ENCODE measurements around the gene FADS1.

The FADS1 gene

DNA sequence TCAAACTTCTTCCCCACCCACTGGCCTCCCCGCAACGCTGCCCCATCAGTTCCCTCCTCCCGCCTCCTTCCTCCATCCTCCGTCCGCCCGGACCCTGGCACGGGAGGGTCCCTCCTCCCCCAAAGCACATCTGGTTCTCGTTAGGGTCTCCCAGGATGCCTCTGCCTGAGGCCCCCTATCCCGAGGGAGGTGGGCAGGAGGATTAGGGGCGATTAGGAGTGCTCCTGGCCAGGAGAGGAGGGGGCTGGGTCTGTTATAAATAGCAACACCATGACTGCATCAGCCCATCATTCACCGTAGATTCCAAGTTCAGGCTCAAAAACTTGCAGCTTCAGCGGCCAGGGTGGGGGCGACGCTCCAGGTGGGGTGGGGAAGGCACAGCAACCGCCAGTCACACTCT, 54.0 kb downstream of the FADS1 start:
- H3K9me3 ChIP-seq (ENCODE audit: control insufficient read depth, insufficient read depth, low read length) = no peaks in the 10 kb centered on the region
- no peaks in the 10 kb centered on the region for H4K20me1 ChIP-seq (ENCODE audit: control insufficient read depth, insufficient read depth, low read depth, low read length)
- no peaks in the 10 kb centered on the region for H3K9me2 ChIP-seq (replicated peaks; ENCODE audit: control insufficient read depth, low read length)
- H3K79me2 ChIP-seq (ENCODE audit: control insufficient read depth, low read length) = no peaks in the 10 kb centered on the region
- TF ChIP-seq, protein P1, sequence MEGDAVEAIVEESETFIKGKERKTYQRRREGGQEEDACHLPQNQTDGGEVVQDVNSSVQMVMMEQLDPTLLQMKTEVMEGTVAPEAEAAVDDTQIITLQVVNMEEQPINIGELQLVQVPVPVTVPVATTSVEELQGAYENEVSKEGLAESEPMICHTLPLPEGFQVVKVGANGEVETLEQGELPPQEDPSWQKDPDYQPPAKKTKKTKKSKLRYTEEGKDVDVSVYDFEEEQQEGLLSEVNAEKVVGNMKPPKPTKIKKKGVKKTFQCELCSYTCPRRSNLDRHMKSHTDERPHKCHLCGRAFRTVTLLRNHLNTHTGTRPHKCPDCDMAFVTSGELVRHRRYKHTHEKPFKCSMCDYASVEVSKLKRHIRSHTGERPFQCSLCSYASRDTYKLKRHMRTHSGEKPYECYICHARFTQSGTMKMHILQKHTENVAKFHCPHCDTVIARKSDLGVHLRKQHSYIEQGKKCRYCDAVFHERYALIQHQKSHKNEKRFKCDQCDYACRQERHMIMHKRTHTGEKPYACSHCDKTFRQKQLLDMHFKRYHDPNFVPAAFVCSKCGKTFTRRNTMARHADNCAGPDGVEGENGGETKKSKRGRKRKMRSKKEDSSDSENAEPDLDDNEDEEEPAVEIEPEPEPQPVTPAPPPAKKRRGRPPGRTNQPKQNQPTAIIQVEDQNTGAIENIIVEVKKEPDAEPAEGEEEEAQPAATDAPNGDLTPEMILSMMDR (IDR thresholded peaks at IDR 0.05; ENCODE audit: low read depth, low read length, poor library complexity, severe bottlenecking) = no peak
- TF ChIP-seq EZH2phosphoT487 (IDR thresholded peaks at IDR 0.05; ENCODE audit: borderline replicate concordance, low read length) = no peak
- no peak overlapping the region for H3K4me3 ChIP-seq (ENCODE audit: low read length)
- no peak overlapping the region for H3K4me2 ChIP-seq (ENCODE audit: low read length)
- no peaks in the 10 kb centered on the region for H3K36me3 ChIP-seq (ENCODE audit: control insufficient read depth, low read length)
- no peaks in the 10 kb centered on the region for H3K27me3 ChIP-seq (ENCODE audit: control insufficient read depth, low read length)
- H3K27ac ChIP-seq (ENCODE audit: low read depth, low read length) = no peak overlapping the region
- H3K4me1 ChIP-seq (ENCODE audit: control insufficient read depth, low read length) = no peaks in the 10 kb centered on the region
- no peaks in the 10 kb centered on the region for H3F3A ChIP-seq (ENCODE audit: control insufficient read depth, insufficient read depth)

DNA sequence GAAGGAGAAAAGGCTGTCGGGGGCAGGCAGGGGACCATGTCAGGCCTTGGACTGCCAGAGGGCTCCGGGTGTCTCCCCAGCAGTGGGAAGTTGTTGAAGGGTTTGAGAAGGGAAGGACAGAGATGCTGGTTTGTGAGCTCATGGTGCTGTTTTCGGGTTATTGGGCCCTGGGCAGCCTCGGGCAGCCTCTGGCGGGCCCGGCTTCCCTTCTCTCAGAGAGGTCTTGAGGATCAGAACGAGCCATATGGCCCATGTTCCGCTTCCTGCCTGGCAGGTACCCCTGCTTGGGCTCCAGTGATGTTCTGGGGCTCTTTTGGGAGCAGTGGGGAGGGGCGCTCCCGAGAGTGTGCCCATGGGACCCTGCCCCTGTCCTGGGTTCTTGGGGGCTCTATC, 54.6 kb downstream of the FADS1 start:
- Histone ChIP-seq H4K20me1 (ENCODE audit: control insufficient read depth, insufficient read depth, low read depth, low read length) (no peaks in the 10 kb centered on the region), H3K4me2 (ENCODE audit: low read length) (no peak overlapping the region), H3K9me2 (replicated peaks; ENCODE audit: control insufficient read depth, low read length) (no peaks in the 10 kb centered on the region), H3K79me2 (ENCODE audit: control insufficient read depth, low read length) (no peaks in the 10 kb centered on the region), H3K9me3 (ENCODE audit: control insufficient read depth, insufficient read depth, low read length) (no peaks in the 10 kb centered on the region), H3K36me3 (ENCODE audit: control insufficient read depth, low read length) (no peaks in the 10 kb centered on the region), H3K4me1 (ENCODE audit: control insufficient read depth, low read length) (no peaks in the 10 kb centered on the region), H3K27ac (ENCODE audit: low read depth, low read length) (no peak overlapping the region), H3F3A (ENCODE audit: control insufficient read depth, insufficient read depth) (no peaks in the 10 kb centered on the region), H3K27me3 (ENCODE audit: control insufficient read depth, low read length) (no peaks in the 10 kb centered on the region), H3K4me3 (ENCODE audit: low read length) (no peak overlapping the region)
- no peak for TF ChIP-seq EZH2phosphoT487 (IDR thresholded peaks at IDR 0.05; ENCODE audit: borderline replicate concordance, low read length)
- TF ChIP-seq, protein P1 (IDR thresholded peaks at IDR 0.05; ENCODE audit: low read depth, low read length, poor library complexity, severe bottlenecking) = no peak

DNA sequence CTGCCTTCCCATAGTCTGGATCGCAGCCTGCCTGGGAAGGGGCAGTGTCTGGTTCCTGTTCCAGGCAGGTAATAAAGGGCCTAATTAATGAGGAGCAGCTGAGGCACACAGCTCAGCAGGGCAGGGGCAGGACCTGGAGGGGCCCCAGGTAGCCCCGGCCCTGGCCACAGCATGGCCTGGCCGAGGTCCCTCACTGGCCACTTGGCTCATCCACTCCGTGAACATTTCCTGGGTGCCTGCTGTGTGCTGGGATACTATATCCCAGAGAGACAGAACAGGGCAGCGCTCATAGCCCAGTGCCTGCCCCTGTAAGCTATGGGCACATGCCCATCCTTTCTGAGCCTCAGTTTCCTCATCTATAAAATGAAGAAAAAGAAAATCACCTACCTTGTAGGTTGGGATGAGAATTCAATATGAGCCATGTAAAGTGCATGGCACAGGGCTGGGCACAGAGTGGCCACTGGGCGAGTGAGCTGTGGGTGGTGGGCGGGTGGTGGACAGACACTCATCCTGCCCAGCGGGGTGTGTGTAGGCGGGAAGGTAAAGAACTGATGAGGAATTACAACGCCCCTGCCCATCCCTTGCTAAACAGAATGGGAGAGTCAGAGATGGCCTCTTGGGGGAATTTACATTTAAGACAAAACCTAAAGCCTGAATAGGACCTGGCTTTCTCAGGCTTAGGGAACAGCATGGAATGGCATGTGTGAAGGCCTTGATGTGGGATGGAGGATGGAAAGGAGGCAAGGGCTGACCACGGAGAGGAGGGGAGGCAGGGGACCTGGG, 55.2 kb downstream of the FADS1 start:
- Histone ChIP-seq H3K9me2 (replicated peaks; ENCODE audit: control insufficient read depth, low read length) (no peaks in the 10 kb centered on the region), H3K4me2 (ENCODE audit: low read length) (no peak overlapping the region), H3K4me1 (ENCODE audit: control insufficient read depth, low read length) (no peaks in the 10 kb centered on the region), H3K79me2 (ENCODE audit: control insufficient read depth, low read length) (no peaks in the 10 kb centered on the region), H3K9me3 (ENCODE audit: control insufficient read depth, insufficient read depth, low read length) (no peaks in the 10 kb centered on the region), H3K27ac (ENCODE audit: low read depth, low read length) (no peak overlapping the region), H3K36me3 (ENCODE audit: control insufficient read depth, low read length) (no peaks in the 10 kb centered on the region), H3K27me3 (ENCODE audit: control insufficient read depth, low read length) (no peaks in the 10 kb centered on the region), H4K20me1 (ENCODE audit: control insufficient read depth, insufficient read depth, low read depth, low read length) (no peaks in the 10 kb centered on the region), H3F3A (ENCODE audit: control insufficient read depth, insufficient read depth) (no peaks in the 10 kb centered on the region), H3K4me3 (ENCODE audit: low read length) (no peak overlapping the region)
- TF ChIP-seq EZH2phosphoT487 (IDR thresholded peaks at IDR 0.05; ENCODE audit: borderline replicate concordance, low read length) = no peak
- TF ChIP-seq, protein P1 (IDR thresholded peaks at IDR 0.05; ENCODE audit: low read depth, low read length, poor library complexity, severe bottlenecking) = no peak
